K562 (cell line): ENCODE measurements around the gene COL15A1. TPM values are rescaled to one million over a fixed set of nuclear protein-coding genes. Genes with fewer than 3 reads are reported as not detected.

Experiments used
- BCL6 ChIP-seq: fragments of 250-450 bp; sonication (Bioruptor Pico); IDR thresholded peaks from 2 replicates; pipeline ENCODE4 v1.4.0; 2020
- CBX1 ChIP-seq: sonication (generic); IDR thresholded peaks from 2 replicates; pipeline ENCODE4 v1.6.1; 2016; ENCODE audit warnings: antibody characterized with exemption, low read depth, mild to moderate bottlenecking
- CHCHD3 ChIP-seq: fragments of 250-450 bp; sonication (Bioruptor Pico); IDR thresholded peaks from 2 replicates; pipeline ENCODE4 v2.1.2; 2022; ENCODE audit warnings: mild to moderate bottlenecking
- DMBX1 ChIP-seq: fragments of 250-450 bp; sonication (Bioruptor Pico); IDR thresholded peaks from 2 replicates; pipeline ENCODE4 v1.8.0; 2022; ENCODE audit warnings: inconsistent platforms, mild to moderate bottlenecking, moderate library complexity, borderline replicate concordance
- ETV6 ChIP-seq, 3 experiments: fragments of 150-350 bp in 1 of 3; sonication (generic) in 1 of 3; formaldehyde crosslinking in 1 of 3; IDR thresholded peaks; 2 replicates each; pipeline versions ENCODE4 v1.6.1 to v1.8.0; 2014 to 2022; ENCODE audit warnings: borderline replicate concordance in 2 of 3, low read depth in 2 of 3, antibody characterized with exemption in 1 of 3, low read length in 1 of 3, mild to moderate bottlenecking in 1 of 3, missing genetic modification reagents in 1 of 3
- GABPB1 ChIP-seq: sonication (generic); formaldehyde crosslinking; IDR thresholded peaks from 2 replicates; pipeline ENCODE4 v1.8.0; 2022; ENCODE audit warnings: mild to moderate bottlenecking, missing genetic modification reagents
- MAFK ChIP-seq: IDR thresholded peaks from 2 replicates; pipeline ENCODE4 v1.6.1; 2011; ENCODE audit warnings: low read length, improper control_type of control experiment
- SRSF9 ChIP-seq: fragments of 200-400 bp; formaldehyde crosslinking; IDR thresholded peaks from 2 replicates; pipeline ENCODE4 v1.6.1; 2017; ENCODE audit warnings: low read depth, low read length, borderline replicate concordance
- TGIF2 ChIP-seq: sonication (generic); formaldehyde crosslinking; IDR thresholded peaks from 2 replicates; pipeline ENCODE4 v1.8.1; 2022; ENCODE audit warnings: mild to moderate bottlenecking, missing genetic modification reagents, moderate library complexity
- ZNF175 ChIP-seq: fragments of 200-800 bp; sonication (Bioruptor generic); IDR thresholded peaks from 2 replicates; pipeline ENCODE4 v1.6.1; 2016; ENCODE audit warnings: low read depth, mild to moderate bottlenecking, missing genetic modification characterization, missing compliant biosample characterization
- ZNF695 ChIP-seq: fragments of 450-650 bp; formaldehyde crosslinking; IDR thresholded peaks from 2 replicates; pipeline ENCODE4 v1.4.0; 2020; ENCODE audit warnings: mild to moderate bottlenecking, moderate library complexity
- ZNF830 ChIP-seq: fragments of 250-450 bp; sonication (Bioruptor Pico); IDR thresholded peaks from 2 replicates; pipeline ENCODE4 v1.5.0; 2021; ENCODE audit warnings: mild to moderate bottlenecking
- polyA plus RNA-seq, 8 experiments: library from polyadenylated mRNA; depleted of rRNA in 4 of 8; stranded (reverse) in 5 of 8; unstranded in 3 of 8; fragments of >200 nt; fragmentation: Nextera tagmentation in 2 of 8; fragmentation: Illumina TruSeq in 1 of 8; extraction: Ambion mirVana in 2 of 8; extraction: Trizol in 1 of 8; gene quantifications; 2 replicates each; pipeline versions ENCODE4 v1.2.1 to v1.2.3, GENCODE V29; 2011 to 2014; ENCODE audit warnings: inconsistent platforms in 1 of 8, missing spikeins in 1 of 8
- total RNA-seq, 7 experiments: library from RNA; depleted of rRNA in 6 of 7; stranded (reverse); fragments of >200 nt in 6 of 7; fragmentation: Illumina TruSeq in 2 of 7; extraction: Trizol in 2 of 7; gene quantifications; 2 replicates each; pipeline versions ENCODE4 v1.2.1 to v1.2.3, GENCODE V29; 2011 to 2021; ENCODE audit warnings: low replicate concordance in 1 of 7
- TF ChIP-seq, protein P1 (sequence below): fragments of 200-400 bp; formaldehyde crosslinking; IDR thresholded peaks from 2 replicates; pipeline ENCODE4 v1.6.1; 2017; ENCODE audit warnings: mild to moderate bottlenecking, low read depth, low read length, moderate library complexity
- TF ChIP-seq, protein P2 (sequence below): fragments of 450-650 bp; IDR thresholded peaks from 2 replicates; pipeline ENCODE4 v1.6.1; 2017; ENCODE audit warnings: mild to moderate bottlenecking, moderate library complexity
- TF ChIP-seq, protein P3 (sequence below): fragments of 250-450 bp; sonication (Bioruptor Pico); IDR thresholded peaks from 2 replicates; pipeline ENCODE4 v1.8.0; 2021; ENCODE audit warnings: moderate library complexity, mild to moderate bottlenecking, inconsistent platforms
- TF ChIP-seq, protein P4 (sequence below): fragments of 450-650 bp; IDR thresholded peaks from one replicate; pipeline ENCODE4 v1.6.1; 2018; ENCODE audit warnings: mild to moderate bottlenecking, moderate library complexity; ENCODE audit not compliant: partially characterized antibody
- TF ChIP-seq, protein P5 (sequence below): fragments of 250-450 bp; sonication (Bioruptor Pico); IDR thresholded peaks from 2 replicates; pipeline ENCODE4 v1.5.0; 2022; ENCODE audit warnings: mild to moderate bottlenecking

COL15A1 gene
- total and polyA plus RNA-seq, 9 of the 15 experiments (the other 6 are each of a cell fraction or from before 2014, with no cell fraction given): 0.46 to 5.1 (median 2.6) TPM

DNA sequence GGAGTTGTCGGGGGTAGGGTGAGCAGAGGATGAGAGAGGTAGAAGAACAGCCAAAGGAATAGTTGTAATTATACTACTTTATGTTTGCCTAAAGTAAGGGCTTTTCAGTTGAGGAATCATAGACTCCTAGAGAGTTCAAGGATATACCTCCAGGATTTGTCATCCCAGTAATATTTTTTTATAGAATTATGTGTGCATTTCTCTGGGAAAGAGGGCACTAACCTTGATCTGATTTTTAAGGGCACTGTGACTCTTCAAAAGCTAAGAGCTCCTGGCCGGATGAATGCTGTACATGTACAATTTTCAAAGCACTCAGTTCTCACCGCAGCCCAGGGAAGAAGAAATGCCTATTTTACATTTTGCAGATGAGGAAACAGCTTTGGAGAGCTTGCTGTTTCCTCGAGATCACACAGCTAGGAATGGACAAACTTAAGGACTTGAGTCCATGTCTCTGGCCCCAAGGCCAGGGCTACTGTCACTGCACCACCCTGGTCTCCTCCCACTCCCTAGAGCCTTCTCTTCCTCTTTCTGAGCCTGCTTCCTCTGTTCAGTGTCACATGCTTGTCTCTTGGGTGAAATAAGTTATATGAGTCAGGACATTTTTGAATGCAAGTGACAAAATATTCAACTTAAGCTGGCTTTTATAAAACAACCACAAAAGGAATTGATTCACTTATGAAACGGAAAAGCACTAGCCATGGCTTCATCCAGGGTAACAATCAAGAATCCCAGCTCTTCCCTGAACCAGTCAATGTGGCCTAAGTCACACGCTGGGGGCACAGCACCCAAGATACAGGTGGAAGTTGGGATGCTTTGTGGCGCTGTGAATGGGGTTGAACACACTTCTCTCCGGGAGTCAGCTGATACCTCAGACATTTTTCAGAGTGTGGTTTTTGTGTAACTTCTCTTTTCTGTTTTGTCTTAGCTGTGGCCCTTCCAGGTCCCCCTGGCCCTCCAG is 115.5 kb downstream of the COL15A1 start (continued):
- TF ChIP-seq BCL6 (CRISPR knock-in tag) (no peak), CBX1 (no peak), ZNF175 (CRISPR knock-in tag) (peak; percentile 82), DMBX1 (peak; percentile 84; the same call in 1 of the 2 replicates), GABPB1 (CRISPR knock-in tag) (no peak), SRSF9 (no peak), ZNF695 (0 out of 2 replicates have a peak, but pooled peaks have one; percentile 11), CHCHD3 (CRISPR knock-in tag) (no peak), MAFK (0 out of 2 replicates have a peak, but pooled peaks have one; percentile 3), ZNF830 (no peak), TGIF2 (no peak), ETV6 (IDR thresholded peaks at IDR 0.05; ENCODE audit: borderline replicate concordance in 1 of 2, low read depth in 2 of 2, low read length in 1 of 2) (peak; percentile 73 to 79; a peak in 3 of 4 replicates), ETV6 (CRISPR knock-in tag; IDR thresholded peaks at IDR 0.05; ENCODE audit: borderline replicate concordance) (no peak)
- TF ChIP-seq, protein P1, sequence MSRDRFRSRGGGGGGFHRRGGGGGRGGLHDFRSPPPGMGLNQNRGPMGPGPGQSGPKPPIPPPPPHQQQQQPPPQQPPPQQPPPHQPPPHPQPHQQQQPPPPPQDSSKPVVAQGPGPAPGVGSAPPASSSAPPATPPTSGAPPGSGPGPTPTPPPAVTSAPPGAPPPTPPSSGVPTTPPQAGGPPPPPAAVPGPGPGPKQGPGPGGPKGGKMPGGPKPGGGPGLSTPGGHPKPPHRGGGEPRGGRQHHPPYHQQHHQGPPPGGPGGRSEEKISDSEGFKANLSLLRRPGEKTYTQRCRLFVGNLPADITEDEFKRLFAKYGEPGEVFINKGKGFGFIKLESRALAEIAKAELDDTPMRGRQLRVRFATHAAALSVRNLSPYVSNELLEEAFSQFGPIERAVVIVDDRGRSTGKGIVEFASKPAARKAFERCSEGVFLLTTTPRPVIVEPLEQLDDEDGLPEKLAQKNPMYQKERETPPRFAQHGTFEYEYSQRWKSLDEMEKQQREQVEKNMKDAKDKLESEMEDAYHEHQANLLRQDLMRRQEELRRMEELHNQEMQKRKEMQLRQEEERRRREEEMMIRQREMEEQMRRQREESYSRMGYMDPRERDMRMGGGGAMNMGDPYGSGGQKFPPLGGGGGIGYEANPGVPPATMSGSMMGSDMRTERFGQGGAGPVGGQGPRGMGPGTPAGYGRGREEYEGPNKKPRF: no peak
- TF ChIP-seq, protein P2, sequence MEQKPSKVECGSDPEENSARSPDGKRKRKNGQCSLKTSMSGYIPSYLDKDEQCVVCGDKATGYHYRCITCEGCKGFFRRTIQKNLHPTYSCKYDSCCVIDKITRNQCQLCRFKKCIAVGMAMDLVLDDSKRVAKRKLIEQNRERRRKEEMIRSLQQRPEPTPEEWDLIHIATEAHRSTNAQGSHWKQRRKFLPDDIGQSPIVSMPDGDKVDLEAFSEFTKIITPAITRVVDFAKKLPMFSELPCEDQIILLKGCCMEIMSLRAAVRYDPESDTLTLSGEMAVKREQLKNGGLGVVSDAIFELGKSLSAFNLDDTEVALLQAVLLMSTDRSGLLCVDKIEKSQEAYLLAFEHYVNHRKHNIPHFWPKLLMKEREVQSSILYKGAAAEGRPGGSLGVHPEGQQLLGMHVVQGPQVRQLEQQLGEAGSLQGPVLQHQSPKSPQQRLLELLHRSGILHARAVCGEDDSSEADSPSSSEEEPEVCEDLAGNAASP: no peak
- TF ChIP-seq, protein P3, sequence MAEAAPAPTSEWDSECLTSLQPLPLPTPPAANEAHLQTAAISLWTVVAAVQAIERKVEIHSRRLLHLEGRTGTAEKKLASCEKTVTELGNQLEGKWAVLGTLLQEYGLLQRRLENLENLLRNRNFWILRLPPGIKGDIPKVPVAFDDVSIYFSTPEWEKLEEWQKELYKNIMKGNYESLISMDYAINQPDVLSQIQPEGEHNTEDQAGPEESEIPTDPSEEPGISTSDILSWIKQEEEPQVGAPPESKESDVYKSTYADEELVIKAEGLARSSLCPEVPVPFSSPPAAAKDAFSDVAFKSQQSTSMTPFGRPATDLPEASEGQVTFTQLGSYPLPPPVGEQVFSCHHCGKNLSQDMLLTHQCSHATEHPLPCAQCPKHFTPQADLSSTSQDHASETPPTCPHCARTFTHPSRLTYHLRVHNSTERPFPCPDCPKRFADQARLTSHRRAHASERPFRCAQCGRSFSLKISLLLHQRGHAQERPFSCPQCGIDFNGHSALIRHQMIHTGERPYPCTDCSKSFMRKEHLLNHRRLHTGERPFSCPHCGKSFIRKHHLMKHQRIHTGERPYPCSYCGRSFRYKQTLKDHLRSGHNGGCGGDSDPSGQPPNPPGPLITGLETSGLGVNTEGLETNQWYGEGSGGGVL (CRISPR knock-in tag): no peak
- TF ChIP-seq, protein P4, sequence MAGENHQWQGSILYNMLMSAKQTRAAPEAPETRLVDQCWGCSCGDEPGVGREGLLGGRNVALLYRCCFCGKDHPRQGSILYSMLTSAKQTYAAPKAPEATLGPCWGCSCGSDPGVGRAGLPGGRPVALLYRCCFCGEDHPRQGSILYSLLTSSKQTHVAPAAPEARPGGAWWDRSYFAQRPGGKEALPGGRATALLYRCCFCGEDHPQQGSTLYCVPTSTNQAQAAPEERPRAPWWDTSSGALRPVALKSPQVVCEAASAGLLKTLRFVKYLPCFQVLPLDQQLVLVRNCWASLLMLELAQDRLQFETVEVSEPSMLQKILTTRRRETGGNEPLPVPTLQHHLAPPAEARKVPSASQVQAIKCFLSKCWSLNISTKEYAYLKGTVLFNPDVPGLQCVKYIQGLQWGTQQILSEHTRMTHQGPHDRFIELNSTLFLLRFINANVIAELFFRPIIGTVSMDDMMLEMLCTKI: no peak
- TF ChIP-seq, protein P5, sequence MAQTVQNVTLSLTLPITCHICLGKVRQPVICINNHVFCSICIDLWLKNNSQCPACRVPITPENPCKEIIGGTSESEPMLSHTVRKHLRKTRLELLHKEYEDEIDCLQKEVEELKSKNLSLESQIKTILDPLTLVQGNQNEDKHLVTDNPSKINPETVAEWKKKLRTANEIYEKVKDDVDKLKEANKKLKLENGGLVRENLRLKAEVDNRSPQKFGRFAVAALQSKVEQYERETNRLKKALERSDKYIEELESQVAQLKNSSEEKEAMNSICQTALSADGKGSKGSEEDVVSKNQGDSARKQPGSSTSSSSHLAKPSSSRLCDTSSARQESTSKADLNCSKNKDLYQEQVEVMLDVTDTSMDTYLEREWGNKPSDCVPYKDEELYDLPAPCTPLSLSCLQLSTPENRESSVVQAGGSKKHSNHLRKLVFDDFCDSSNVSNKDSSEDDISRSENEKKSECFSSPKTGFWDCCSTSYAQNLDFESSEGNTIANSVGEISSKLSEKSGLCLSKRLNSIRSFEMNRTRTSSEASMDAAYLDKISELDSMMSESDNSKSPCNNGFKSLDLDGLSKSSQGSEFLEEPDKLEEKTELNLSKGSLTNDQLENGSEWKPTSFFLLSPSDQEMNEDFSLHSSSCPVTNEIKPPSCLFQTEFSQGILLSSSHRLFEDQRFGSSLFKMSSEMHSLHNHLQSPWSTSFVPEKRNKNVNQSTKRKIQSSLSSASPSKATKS (CRISPR knock-in tag): no peak
